Stimulated activated CD8-positive, alpha-beta memory T cell treated with anti-CD3 and anti-CD28 coated beads, Interleukin-7, amount 100 ng/mL, for 1 hour (primary cell): ENCODE results near the gene LAMC3.

Source experiments
- DNase-seq, 2 donors: peaks; one replicate each; pipeline ENCODE4 v3.0.0-alpha.2; 2020; ENCODE audit warnings: low read depth in 2 of 2

Gene LAMC3

GRCh38 chr9:131045300-131046092, 36.5 kb downstream of the LAMC3 start:
- DNase-seq: no peak

- no peak for DNase-seq
Observed at GRCh38 chr9:131046093-131046380, 37.1 kb downstream of the LAMC3 start.

GRCh38 chr9:131046581-131047202, 37.7 kb downstream of the LAMC3 start:
- peak; percentile 21 to 47 for DNase-seq

GRCh38 chr9:131048332-131048731, 39.4 kb downstream of the LAMC3 start:
- DNase-seq: no peak

GRCh38 chr9:131048820-131049219, 39.8 kb downstream of the LAMC3 start:
- DNase-seq: no peak

GRCh38 chr9:131049829-131050715, 41.1 kb downstream of the LAMC3 start:
- DNase-seq: no peak

- DNase-seq: no peak
Observed at GRCh38 chr9:131050831-131051230, 41.9 kb downstream of the LAMC3 start.

- DNase-seq: no peak
Observed at GRCh38 chr9:131051592-131052517, 42.9 kb downstream of the LAMC3 start.

- no peak for DNase-seq
Observed at GRCh38 chr9:131053896-131054295, 44.9 kb downstream of the LAMC3 start.

GRCh38 chr9:131056781-131057506, 48.0 kb downstream of the LAMC3 start:
- DNase-seq: no peak

GRCh38 chr9:131060900-131061630, 52.1 kb downstream of the LAMC3 start:
- no peak for DNase-seq

GRCh38 chr9:131062969-131063368, 54.0 kb downstream of the LAMC3 start:
- no peak for DNase-seq

- no peak for DNase-seq
Observed at GRCh38 chr9:131065599-131065998, 56.6 kb downstream of the LAMC3 start.

GRCh38 chr9:131067625-131068024, 58.7 kb downstream of the LAMC3 start:
- no peak for DNase-seq

GRCh38 chr9:131068076-131068816, 59.3 kb downstream of the LAMC3 start:
- no peak for DNase-seq

GRCh38 chr9:131069699-131070098, 60.7 kb downstream of the LAMC3 start:
- DNase-seq: no peak

GRCh38 chr9:131072107-131072870, 63.3 kb downstream of the LAMC3 start:
- no peak for DNase-seq

GRCh38 chr9:131072871-131073237, 63.9 kb downstream of the LAMC3 start:
- DNase-seq: no peak
